ENCODE results near the gene PSTPIP1. TPM values are rescaled to one million over a fixed set of nuclear protein-coding genes. Genes with fewer than 3 reads are reported as not detected.
A peak's percentile ranks its signal among the peaks of the same experiment; 100 is the strongest.

Gene PSTPIP1
- total and polyA plus RNA-seq, 2 donors from 2014 or later, result 2.2 to 22.1 TPM

- no peaks in the 10 kb centered on the region for H3K27me3 ChIP-seq (ENCODE audit: control insufficient read depth, insufficient read depth, low read length)
- no peak overlapping the region for H3K9ac ChIP-seq (ENCODE audit: low read length in 3 of 3)
- FAIRE-seq (no peak), DNase-seq (peak in 3 of 5 donors; percentile 7 to 68 (median 47))
- H3K9me3 ChIP-seq (ENCODE audit: control insufficient read depth in 2 of 3, insufficient read depth in 1 of 3, low read length in 3 of 3), result no peaks in the 10 kb centered on the region
- H3K27ac ChIP-seq (ENCODE audit: low read depth in 2 of 2, low read length in 2 of 2), result no peak overlapping the region
- H3K4me1 ChIP-seq (ENCODE audit: control insufficient read depth in 2 of 3, insufficient read depth in 2 of 3, low read depth in 1 of 3, low read length in 3 of 3), result no peaks in the 10 kb centered on the region
- H3K4me3 ChIP-seq (ENCODE audit: low read length in 3 of 3), result no peak overlapping the region
- intact Hi-C loops (cut with DNase I), result no loop called here
- H3K36me3 ChIP-seq (ENCODE audit: control insufficient read depth in 2 of 3, insufficient read depth in 3 of 3, low read length in 3 of 3), result peaks cover under 1 to 6% (median 2%) of the 10 kb centered on the region in 3 donors
- TF ChIP-seq CTCF (IDR thresholded peaks at IDR 0.05; ENCODE audit: borderline replicate concordance, extremely low read depth, insufficient read depth), result no peak
Measured at GRCh38 chr15:77036537-77037387, 41.8 kb downstream of the PSTPIP1 start.

- H3K36me3 ChIP-seq (ENCODE audit: control insufficient read depth in 2 of 3, insufficient read depth in 3 of 3, low read length in 3 of 3), result peaks cover 2 to 11% (median 3%) of the 10 kb centered on the region in 3 donors
- FAIRE-seq, result no peak
- no peak overlapping the region for H3K4me3 ChIP-seq (ENCODE audit: low read length in 3 of 3)
- no peaks in the 10 kb centered on the region for H3K4me1 ChIP-seq (ENCODE audit: control insufficient read depth in 2 of 3, insufficient read depth in 2 of 3, low read depth in 1 of 3, low read length in 3 of 3)
- intact Hi-C loops (cut with DNase I), result no loop called here
- H3K27me3 ChIP-seq (ENCODE audit: control insufficient read depth, insufficient read depth, low read length), result no peaks in the 10 kb centered on the region
- H3K27ac ChIP-seq (ENCODE audit: low read depth in 2 of 2, low read length in 2 of 2), result no peak overlapping the region
- no peak overlapping the region for H3K9ac ChIP-seq (ENCODE audit: low read length in 3 of 3)
- peak in 2 of 5 donors; percentile 7 to 72 for DNase-seq
- no peak for TF ChIP-seq CTCF (IDR thresholded peaks at IDR 0.05; ENCODE audit: borderline replicate concordance, extremely low read depth, insufficient read depth)
- H3K9me3 ChIP-seq (ENCODE audit: control insufficient read depth in 2 of 3, insufficient read depth in 1 of 3, low read length in 3 of 3), result no peaks in the 10 kb centered on the region
Measured at GRCh38 chr15:77037388-77038209, 42.7 kb downstream of the PSTPIP1 start.

- peaks cover 3 to 17% (median 5%) of the 10 kb centered on the region in 3 donors for H3K36me3 ChIP-seq (ENCODE audit: control insufficient read depth in 2 of 3, insufficient read depth in 3 of 3, low read length in 3 of 3)
- no peak overlapping the region for H3K27ac ChIP-seq (ENCODE audit: low read depth in 2 of 2, low read length in 2 of 2)
- H3K4me3 ChIP-seq (ENCODE audit: low read length in 3 of 3), result no peak overlapping the region
- no peaks in the 10 kb centered on the region for H3K9me3 ChIP-seq (ENCODE audit: control insufficient read depth in 2 of 3, insufficient read depth in 1 of 3, low read length in 3 of 3)
- DNase-seq, result no peak
- intact Hi-C loops (cut with DNase I), result no loop called here
- FAIRE-seq, result no peak
- no peaks in the 10 kb centered on the region for H3K27me3 ChIP-seq (ENCODE audit: control insufficient read depth, insufficient read depth, low read length)
- TF ChIP-seq CTCF (IDR thresholded peaks at IDR 0.05; ENCODE audit: borderline replicate concordance, extremely low read depth, insufficient read depth), result no peak
- H3K4me1 ChIP-seq (ENCODE audit: control insufficient read depth in 2 of 3, insufficient read depth in 2 of 3, low read depth in 1 of 3, low read length in 3 of 3), result no peaks in the 10 kb centered on the region
- H3K9ac ChIP-seq (ENCODE audit: low read length in 3 of 3), result no peak overlapping the region
Measured at GRCh38 chr15:77038312-77039216, 43.6 kb downstream of the PSTPIP1 start.
